HL-60 (cell line): ENCODE results near the gene SHROOM4.

ENCODE experiments used
- DNase-seq, 2 experiments: peaks; one replicate each; pipeline ENCODE4 v3.0.0-alpha.2; 2010 to 2020; ENCODE audit warnings: low read depth in 1 of 2, low spot score in 1 of 2
- H3K27ac ChIP-seq: fragments of 250-450 bp; sonication (Bioruptor Pico); replicated peaks from 2 replicates; pipeline ENCODE4 v1.5.1; 2020; ENCODE audit warnings: mild to moderate bottlenecking, moderate library complexity
- H3K27me3 ChIP-seq: fragments of 250-450 bp; sonication (Bioruptor Pico); 2 replicates; pipeline ENCODE4 v1.5.1; 2021; ENCODE audit warnings: mild to moderate bottlenecking, moderate library complexity; ENCODE audit not compliant: insufficient read depth, poor library complexity, severe bottlenecking
- H3K4me3 ChIP-seq: replicated peaks from 2 replicates; pipeline ENCODE4 v1.5.1; 2011; ENCODE audit warnings: mild to moderate bottlenecking, control low read depth, low read length; ENCODE audit not compliant: insufficient read depth
- CTCF ChIP-seq: IDR thresholded peaks from one replicate; pipeline ENCODE4 v1.5.1; 2011; ENCODE audit warnings: low read length, control low read depth, inconsistent platforms; ENCODE audit not compliant: insufficient read depth
- GABPA ChIP-seq: IDR thresholded peaks from 2 replicates; pipeline ENCODE4 v1.6.1; 2012; ENCODE audit warnings: low read depth
- POLR2AphosphoS5 ChIP-seq: IDR thresholded peaks from 2 replicates; pipeline ENCODE4 v1.6.1; 2012; ENCODE audit warnings: low read depth
- SPI1 ChIP-seq: IDR thresholded peaks from 2 replicates; pipeline ENCODE4 v1.6.1; 2012; ENCODE audit warnings: low read depth, mild to moderate bottlenecking, borderline replicate concordance
- TF ChIP-seq, protein P1 (sequence below): IDR thresholded peaks from 2 replicates; pipeline ENCODE4 v1.6.1; 2012; ENCODE audit warnings: low read depth; ENCODE audit not compliant: insufficient replicate concordance

SHROOM4 gene

GRCh38 chrX:50643525-50644137, 170.4 kb downstream of the SHROOM4 start:
- TF ChIP-seq GABPA (no peak), SPI1 (no peak), CTCF (no peak), POLR2AphosphoS5 (no peak)
- TF ChIP-seq, protein P1, sequence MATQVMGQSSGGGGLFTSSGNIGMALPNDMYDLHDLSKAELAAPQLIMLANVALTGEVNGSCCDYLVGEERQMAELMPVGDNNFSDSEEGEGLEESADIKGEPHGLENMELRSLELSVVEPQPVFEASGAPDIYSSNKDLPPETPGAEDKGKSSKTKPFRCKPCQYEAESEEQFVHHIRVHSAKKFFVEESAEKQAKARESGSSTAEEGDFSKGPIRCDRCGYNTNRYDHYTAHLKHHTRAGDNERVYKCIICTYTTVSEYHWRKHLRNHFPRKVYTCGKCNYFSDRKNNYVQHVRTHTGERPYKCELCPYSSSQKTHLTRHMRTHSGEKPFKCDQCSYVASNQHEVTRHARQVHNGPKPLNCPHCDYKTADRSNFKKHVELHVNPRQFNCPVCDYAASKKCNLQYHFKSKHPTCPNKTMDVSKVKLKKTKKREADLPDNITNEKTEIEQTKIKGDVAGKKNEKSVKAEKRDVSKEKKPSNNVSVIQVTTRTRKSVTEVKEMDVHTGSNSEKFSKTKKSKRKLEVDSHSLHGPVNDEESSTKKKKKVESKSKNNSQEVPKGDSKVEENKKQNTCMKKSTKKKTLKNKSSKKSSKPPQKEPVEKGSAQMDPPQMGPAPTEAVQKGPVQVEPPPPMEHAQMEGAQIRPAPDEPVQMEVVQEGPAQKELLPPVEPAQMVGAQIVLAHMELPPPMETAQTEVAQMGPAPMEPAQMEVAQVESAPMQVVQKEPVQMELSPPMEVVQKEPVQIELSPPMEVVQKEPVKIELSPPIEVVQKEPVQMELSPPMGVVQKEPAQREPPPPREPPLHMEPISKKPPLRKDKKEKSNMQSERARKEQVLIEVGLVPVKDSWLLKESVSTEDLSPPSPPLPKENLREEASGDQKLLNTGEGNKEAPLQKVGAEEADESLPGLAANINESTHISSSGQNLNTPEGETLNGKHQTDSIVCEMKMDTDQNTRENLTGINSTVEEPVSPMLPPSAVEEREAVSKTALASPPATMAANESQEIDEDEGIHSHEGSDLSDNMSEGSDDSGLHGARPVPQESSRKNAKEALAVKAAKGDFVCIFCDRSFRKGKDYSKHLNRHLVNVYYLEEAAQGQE, result no peak
- Histone ChIP-seq H3K27me3 (no peaks in the 10 kb centered on the region), H3K4me3 (no peak overlapping the region), H3K27ac (no peak overlapping the region)
- no peak for DNase-seq

DNA sequence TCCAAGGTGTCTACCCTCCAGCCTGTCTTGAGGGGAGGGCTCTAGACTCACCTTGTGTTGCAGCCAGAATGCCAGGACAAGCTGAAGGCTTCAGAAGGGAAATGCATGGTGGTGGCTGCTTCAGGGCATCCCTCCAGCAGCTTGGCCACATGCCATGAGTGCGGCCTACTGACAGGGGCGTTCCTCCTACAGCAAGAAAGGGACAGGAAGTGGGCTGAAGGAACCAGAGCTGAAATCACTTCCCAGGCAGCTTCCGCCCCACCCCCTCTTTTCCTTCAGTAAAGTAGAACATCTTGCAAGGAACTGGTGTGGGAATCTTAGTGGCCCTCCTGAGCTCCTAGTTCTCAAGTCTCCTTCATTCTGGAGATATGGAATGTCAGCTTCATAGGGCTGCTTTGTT, 175.9 kb downstream of the SHROOM4 start:
- no peaks in the 10 kb centered on the region for H3K27me3 ChIP-seq
- DNase-seq, result no peak
- TF ChIP-seq POLR2AphosphoS5 (no peak), GABPA (no peak), CTCF (no peak), SPI1 (no peak)
- TF ChIP-seq, protein P1, result no peak

GRCh38 chrX:50635817-50636365, 178.1 kb downstream of the SHROOM4 start:
- H3K4me3 ChIP-seq, result no peak overlapping the region
- DNase-seq, result no peak
- TF ChIP-seq GABPA (no peak), CTCF (no peak), SPI1 (no peak), POLR2AphosphoS5 (no peak)
- TF ChIP-seq, protein P1, result no peak
- no peaks in the 10 kb centered on the region for H3K27me3 ChIP-seq
- H3K27ac ChIP-seq, result no peak overlapping the region

More for the DNA sequence above, 175.9 kb downstream of the SHROOM4 start:
- no peak overlapping the region for H3K27ac ChIP-seq
- H3K4me3 ChIP-seq, result no peak overlapping the region
